H9 (cell line): ENCODE measurements around the gene PGA4. TPM values are rescaled to one million over a fixed set of nuclear protein-coding genes. Genes with fewer than 3 reads are reported as not detected.

Experiments used
- DNase-seq: peaks from one replicate; pipeline ENCODE4 v3.0.0-alpha.2; 2017
- H2AFZ ChIP-seq: one replicate; pipeline ENCODE4 v1.6.1; 2013; ENCODE audit warnings: mild to moderate bottlenecking, low read length, control low read depth, moderate library complexity
- H2AK5ac ChIP-seq: 2 replicates; pipeline ENCODE4 v1.6.1; 2013; ENCODE audit warnings: low read length, control low read depth, mixed read lengths; ENCODE audit not compliant: insufficient read length
- H2BK120ac ChIP-seq: one replicate; pipeline ENCODE4 v1.6.1; 2013; ENCODE audit warnings: low read depth, mild to moderate bottlenecking, low read length, control low read depth, inconsistent platforms; ENCODE audit not compliant: poor library complexity, severe bottlenecking
- H2BK12ac ChIP-seq: 2 replicates; pipeline ENCODE4 v1.6.1; 2013; ENCODE audit warnings: low read length, control low read depth, mixed read lengths, low read depth; ENCODE audit not compliant: insufficient read length
- H2BK15ac ChIP-seq: 2 replicates; pipeline ENCODE4 v1.6.1; 2013; ENCODE audit warnings: low read depth, low read length, control low read depth
- H2BK20ac ChIP-seq: one replicate; pipeline ENCODE4 v1.6.1; 2013; ENCODE audit warnings: low read depth, mild to moderate bottlenecking, low read length, control low read depth, inconsistent platforms; ENCODE audit not compliant: poor library complexity, severe bottlenecking
- H2BK5ac ChIP-seq: 2 replicates; pipeline ENCODE4 v1.6.1; 2013; ENCODE audit warnings: low read length, control low read depth, mixed read lengths; ENCODE audit not compliant: insufficient read length
- H3K14ac ChIP-seq: 2 replicates; pipeline ENCODE4 v1.6.1; 2013; ENCODE audit warnings: low read length, control low read depth; ENCODE audit not compliant: insufficient read depth
- H3K18ac ChIP-seq: 2 replicates; pipeline ENCODE4 v1.6.1; 2013; ENCODE audit warnings: low read depth, mild to moderate bottlenecking, mixed read lengths, low read length, control low read depth; ENCODE audit not compliant: insufficient read length
- H3K23ac ChIP-seq: 2 replicates; pipeline ENCODE4 v1.6.1; 2013; ENCODE audit warnings: low read length, control low read depth, mixed read lengths, low read depth; ENCODE audit not compliant: insufficient read length
- H3K23me2 ChIP-seq: 2 replicates; pipeline ENCODE4 v1.6.1; 2013; ENCODE audit warnings: low read depth, mild to moderate bottlenecking, mixed read lengths, low read length, control low read depth; ENCODE audit not compliant: insufficient read length, poor library complexity, severe bottlenecking
- H3K27ac ChIP-seq: 2 replicates; pipeline ENCODE4 v1.5.1; 2013; ENCODE audit warnings: low read length, control low read depth, mixed read lengths, low read depth; ENCODE audit not compliant: insufficient read length
- H3K27me3 ChIP-seq: 2 replicates; pipeline ENCODE4 v1.6.1; 2013; ENCODE audit warnings: low read length, control low read depth, inconsistent platforms; ENCODE audit not compliant: insufficient read depth
- H3K4ac ChIP-seq: 2 replicates; pipeline ENCODE4 v1.6.1; 2013; ENCODE audit warnings: low read depth, mild to moderate bottlenecking, control low read depth, inconsistent platforms, low read length, moderate library complexity
- H3K4me1 ChIP-seq: 2 replicates; pipeline ENCODE4 v1.6.1; 2013; ENCODE audit warnings: low read length, control low read depth, inconsistent platforms; ENCODE audit not compliant: insufficient read depth
- H3K4me2 ChIP-seq: 2 replicates; pipeline ENCODE4 v1.6.1; 2013; ENCODE audit warnings: low read length, control low read depth, mixed read lengths; ENCODE audit not compliant: insufficient read length, insufficient read depth
- H3K56ac ChIP-seq: 2 replicates; pipeline ENCODE4 v1.6.1; 2013; ENCODE audit warnings: low read depth, mild to moderate bottlenecking, mixed read lengths, low read length, control low read depth; ENCODE audit not compliant: insufficient read length
- H3K79me1 ChIP-seq: 2 replicates; pipeline ENCODE4 v1.6.1; 2013; ENCODE audit warnings: low read depth, mild to moderate bottlenecking, moderate library complexity, low read length, control low read depth, inconsistent platforms; ENCODE audit not compliant: insufficient read depth, poor library complexity, severe bottlenecking
- H3K79me2 ChIP-seq: 2 replicates; pipeline ENCODE4 v1.6.1; 2013; ENCODE audit warnings: low read length, control low read depth, inconsistent platforms; ENCODE audit not compliant: insufficient read depth
- H3K9ac ChIP-seq: 2 replicates; pipeline ENCODE4 v1.6.1; 2013; ENCODE audit warnings: low read length, control low read depth, mixed read lengths; ENCODE audit not compliant: insufficient read length; ENCODE audit errors: extremely low read depth
- H3K9me3 ChIP-seq: one replicate; pipeline ENCODE4 v1.6.1; 2013; ENCODE audit warnings: low read depth, low read length, inconsistent platforms; ENCODE audit not compliant: control insufficient read depth
- H3T11ph ChIP-seq: one replicate; pipeline ENCODE4 v1.6.1; 2013; ENCODE audit warnings: mild to moderate bottlenecking, low read length, control low read depth, inconsistent platforms
- H4K20me1 ChIP-seq: one replicate; pipeline ENCODE4 v1.6.1; 2013; ENCODE audit not compliant: control insufficient read depth, insufficient read length, insufficient read depth
- H4K5ac ChIP-seq: 2 replicates; pipeline ENCODE4 v1.6.1; 2013; ENCODE audit warnings: low read depth, mild to moderate bottlenecking, mixed read lengths, low read length, control low read depth; ENCODE audit not compliant: insufficient read length
- H4K8ac ChIP-seq: replicated peaks from 2 replicates; pipeline ENCODE4 v1.6.1; 2013; ENCODE audit warnings: low read length, control low read depth, mixed read lengths, low read depth; ENCODE audit not compliant: insufficient read length
- H4K91ac ChIP-seq: 2 replicates; pipeline ENCODE4 v1.6.1; 2013; ENCODE audit warnings: low read depth, mild to moderate bottlenecking, moderate library complexity, mixed read lengths, low read length, control low read depth; ENCODE audit not compliant: insufficient read length
- H3K27ac Mint-ChIP-seq, 3 experiments: 2 replicates in 2 of 3; 3 replicates in 1 of 3; pipeline ENCODE4 v1.8.0; 2020 to 2021; ENCODE audit warnings: mixed read lengths in 3 of 3, mild to moderate bottlenecking in 1 of 3, moderate library complexity in 1 of 3
- H3K27me3 Mint-ChIP-seq: 2 replicates; pipeline ENCODE4 v1.8.0; 2021; ENCODE audit warnings: low read depth, mild to moderate bottlenecking, moderate library complexity, mixed read lengths
- H3K36me3 Mint-ChIP-seq, 3 experiments: 2 replicates in 2 of 3; 3 replicates in 1 of 3; pipeline ENCODE4 v1.8.0; 2020 to 2021; ENCODE audit warnings: low read depth in 3 of 3, mixed read lengths in 3 of 3; ENCODE audit not compliant: insufficient read depth in 1 of 3
- H3K4me1 Mint-ChIP-seq, 2 experiments: 2 replicates each; pipeline ENCODE4 v1.8.0; 2020; ENCODE audit warnings: mixed read lengths in 2 of 2
- H3K4me3 Mint-ChIP-seq, 2 experiments: 2 replicates in 1 of 2; 3 replicates in 1 of 2; pipeline ENCODE4 v1.8.0; 2020 to 2021; ENCODE audit warnings: mild to moderate bottlenecking in 2 of 2, mixed read lengths in 2 of 2, moderate library complexity in 1 of 2
- H3K9me3 Mint-ChIP-seq, 2 experiments: 2 replicates in 1 of 2; 3 replicates in 1 of 2; pipeline ENCODE4 v1.8.0; 2020; ENCODE audit warnings: mild to moderate bottlenecking in 2 of 2, mixed read lengths in 2 of 2, moderate library complexity in 1 of 2
- CTCF ChIP-seq: fragments of 200-600 bp; sonication (generic); conservative IDR thresholded peaks from 3 replicates; pipeline ENCODE4 v1.8.0; 2021; ENCODE audit warnings: antibody characterized with exemption, mild to moderate bottlenecking
- WGBS: extraction: QIAGEN DNeasy Blood & Tissue Kit; methylation state at CpG from one replicate; pipeline ENCODE4 v1.1.7; 2013; ENCODE audit warnings: missing lambda C conversion rate, low lambda C conversion rate, mixed read lengths; ENCODE audit not compliant: insufficient read length; ENCODE audit errors: extremely low coverage; 5-methylcytosine and 5-hydroxymethylcytosine counted together
- total RNA-seq: library from RNA; stranded (reverse); gene quantifications from 2 replicates; pipeline ENCODE4 v1.2.1, GENCODE V29; 2021

Gene PGA4
- total RNA-seq, 1 experiment from 2014 or later = not detected

- no peak for TF ChIP-seq CTCF
- peaks cover 0 to 8% of the 10 kb centered on the region in 2 experiments; a peak in 2 of 4 replicates for H3K4me1 Mint-ChIP-seq
- Histone ChIP-seq H3K9me3 (no peaks in the 10 kb centered on the region), H3T11ph (no peak overlapping the region), H3K23ac (no peak overlapping the region), H3K79me2 (no peaks in the 10 kb centered on the region), H3K14ac (no peak overlapping the region), H4K20me1 (no peaks in the 10 kb centered on the region), H3K27me3 (no peaks in the 10 kb centered on the region), H3K27ac (no peak overlapping the region), H3K56ac (no peak overlapping the region), H2BK12ac (no peak overlapping the region), H4K91ac (no peak overlapping the region), H3K9ac (no peak overlapping the region), H3K79me1 (no peaks in the 10 kb centered on the region), H3K18ac (no peak overlapping the region), H2BK5ac (no peak overlapping the region), H3K23me2 (no peaks in the 10 kb centered on the region), H3K4ac (no peak overlapping the region), H4K8ac (no peak overlapping the region), H2BK120ac (no peak overlapping the region), H3K4me1 (no peaks in the 10 kb centered on the region; the same call in 1 of the 2 replicates), H2BK15ac (no peak overlapping the region), H4K5ac (no peak overlapping the region), H2AK5ac (no peak overlapping the region), H3K4me2 (no peak overlapping the region), H2BK20ac (no peak overlapping the region), H2AFZ (no peak overlapping the region)
- H3K9me3 Mint-ChIP-seq = peaks cover 4 to 9% of the 10 kb centered on the region in 2 experiments; a peak in 2 of 5 replicates
- DNase-seq = no peak
- WGBS = no CpG with 5 or more reads among the region's 12 CpGs
- no peaks in the 10 kb centered on the region; a peak in 1 of 7 replicates for H3K36me3 Mint-ChIP-seq
- no peak overlapping the region for H3K27ac Mint-ChIP-seq
- H3K27me3 Mint-ChIP-seq = peaks cover 3% of the 10 kb centered on the region
- no peak overlapping the region for H3K4me3 Mint-ChIP-seq
These were observed 27.9 kb upstream of the PGA4 start for GRCh38 chr11:61194169-61194671.
